Measurements from ENCODE around the gene PTGES2.
"Not testable (repeated sequence)": the region's sequence is repeated elsewhere in the genome, so short reads cannot be mapped to it uniquely, and the experiment has no call there.

Gene PTGES2

DNA sequence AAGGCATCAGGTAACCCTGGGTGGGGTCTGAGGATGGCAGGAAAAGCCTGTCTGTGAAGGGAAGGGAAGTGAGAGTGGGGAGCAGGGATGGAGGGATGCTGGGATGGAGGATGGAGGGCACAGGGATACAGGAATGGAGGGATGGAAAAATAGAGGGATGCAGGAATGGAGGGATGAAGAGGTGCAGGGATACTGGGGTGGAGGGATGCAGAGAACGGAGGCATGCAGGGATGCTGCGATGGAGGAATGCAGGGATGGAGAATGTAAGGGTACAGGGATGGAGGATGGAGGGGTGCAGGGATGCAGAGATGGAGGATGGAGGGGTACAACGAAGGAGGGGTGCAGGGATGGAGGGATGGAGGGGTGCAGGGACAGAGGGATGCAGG is 9.1 kb downstream of the PTGES2 start:
- DNase-seq, result no peak

- peak; percentile 98 for DNase-seq
Measured at GRCh38 chr9:128117613-128118471, 9.7 kb downstream of the PTGES2 start.

DNA sequence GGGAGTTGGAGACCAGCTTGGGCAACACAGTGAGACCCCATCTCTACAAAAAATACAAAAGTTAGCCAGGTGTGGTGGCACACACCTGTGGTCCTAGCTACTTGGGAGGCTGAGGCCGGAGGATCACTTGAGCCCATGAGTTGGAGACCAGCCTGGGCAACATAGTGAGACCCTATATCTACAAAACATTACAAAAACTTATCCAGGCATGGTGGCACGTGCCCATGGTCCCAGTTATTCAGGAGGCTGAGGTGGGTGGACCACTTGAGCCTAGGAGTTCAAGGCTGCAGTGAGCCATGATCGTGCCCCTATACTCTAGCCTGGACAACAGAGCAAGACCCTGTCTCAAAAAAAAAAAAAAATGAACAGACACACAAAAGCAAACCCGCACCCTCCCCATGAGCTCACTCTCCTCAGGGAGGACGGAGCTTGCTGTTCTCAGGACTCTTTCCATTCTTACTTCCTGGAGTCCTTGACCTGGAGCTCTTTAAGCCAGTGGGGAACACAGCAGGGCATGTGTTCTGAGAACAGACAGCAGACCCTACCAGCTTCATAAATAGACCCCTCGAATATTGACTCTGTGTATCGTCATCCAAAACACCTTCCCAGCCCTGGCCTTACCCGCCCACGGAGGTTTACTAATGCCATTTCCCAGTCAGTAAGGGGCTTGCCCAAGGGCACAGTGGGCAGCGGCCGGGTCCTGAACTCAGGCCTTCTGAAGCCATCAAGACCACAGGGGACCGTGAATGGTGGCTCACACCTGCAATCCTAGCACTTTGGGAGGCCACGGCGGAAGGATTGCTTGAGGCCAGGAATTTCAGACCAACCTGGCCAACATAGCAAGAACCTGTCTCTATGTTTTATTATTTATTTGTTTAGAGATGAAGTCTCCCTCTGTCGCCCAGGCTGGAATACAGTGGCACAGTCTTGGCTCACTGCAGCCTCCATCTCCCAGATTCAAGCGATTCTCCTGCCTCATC is 11.1 kb downstream of the PTGES2 start:
- DNase-seq, result no peak

DNA sequence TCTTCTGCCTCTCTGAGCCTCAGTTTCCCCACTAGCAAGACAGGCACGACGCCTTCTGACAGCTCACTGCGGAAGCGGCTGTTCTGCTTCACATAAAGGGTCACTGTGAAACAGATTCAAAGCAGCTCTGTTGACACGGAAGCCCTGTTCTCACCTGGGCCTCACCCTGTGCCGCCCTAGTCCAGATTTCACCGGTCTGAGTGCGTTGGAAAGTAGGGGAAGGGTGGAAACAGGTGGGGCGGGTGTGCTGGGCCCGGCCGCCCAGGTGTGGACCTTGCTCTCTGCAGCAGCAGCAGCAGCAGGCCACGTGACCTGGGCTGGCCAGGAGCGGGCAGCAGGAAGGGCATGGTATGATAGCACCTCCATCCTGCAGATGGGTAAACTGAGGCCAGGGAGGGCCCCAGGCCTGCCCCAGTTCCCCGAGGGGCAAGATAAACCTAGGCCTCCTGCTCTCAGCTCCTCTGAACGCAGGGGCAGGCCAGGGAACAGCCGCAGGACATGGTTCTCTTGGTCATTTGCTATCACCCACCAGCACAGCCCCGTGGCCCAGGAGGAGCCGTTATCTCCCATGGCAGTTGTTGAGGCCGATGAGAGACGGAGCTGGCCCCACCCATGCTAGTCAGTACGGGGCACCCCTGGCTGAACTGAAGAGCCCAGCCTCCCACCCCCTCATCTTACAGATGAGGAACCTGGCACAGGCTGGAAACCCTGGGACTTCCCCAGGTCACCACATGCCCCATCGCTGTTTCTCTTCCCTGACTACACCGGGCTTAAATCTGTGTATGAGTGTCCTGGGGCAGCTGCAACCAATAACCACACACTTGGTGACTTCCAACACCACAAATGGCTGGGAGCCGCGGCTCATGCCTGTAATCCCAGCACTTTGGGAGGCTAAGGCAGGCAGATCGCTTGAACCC is 12.1 kb downstream of the PTGES2 start:
- no peak for DNase-seq

- DNase-seq, result no peak
Measured at GRCh38 chr9:128114326-128115186, 13.0 kb downstream of the PTGES2 start.

DNA sequence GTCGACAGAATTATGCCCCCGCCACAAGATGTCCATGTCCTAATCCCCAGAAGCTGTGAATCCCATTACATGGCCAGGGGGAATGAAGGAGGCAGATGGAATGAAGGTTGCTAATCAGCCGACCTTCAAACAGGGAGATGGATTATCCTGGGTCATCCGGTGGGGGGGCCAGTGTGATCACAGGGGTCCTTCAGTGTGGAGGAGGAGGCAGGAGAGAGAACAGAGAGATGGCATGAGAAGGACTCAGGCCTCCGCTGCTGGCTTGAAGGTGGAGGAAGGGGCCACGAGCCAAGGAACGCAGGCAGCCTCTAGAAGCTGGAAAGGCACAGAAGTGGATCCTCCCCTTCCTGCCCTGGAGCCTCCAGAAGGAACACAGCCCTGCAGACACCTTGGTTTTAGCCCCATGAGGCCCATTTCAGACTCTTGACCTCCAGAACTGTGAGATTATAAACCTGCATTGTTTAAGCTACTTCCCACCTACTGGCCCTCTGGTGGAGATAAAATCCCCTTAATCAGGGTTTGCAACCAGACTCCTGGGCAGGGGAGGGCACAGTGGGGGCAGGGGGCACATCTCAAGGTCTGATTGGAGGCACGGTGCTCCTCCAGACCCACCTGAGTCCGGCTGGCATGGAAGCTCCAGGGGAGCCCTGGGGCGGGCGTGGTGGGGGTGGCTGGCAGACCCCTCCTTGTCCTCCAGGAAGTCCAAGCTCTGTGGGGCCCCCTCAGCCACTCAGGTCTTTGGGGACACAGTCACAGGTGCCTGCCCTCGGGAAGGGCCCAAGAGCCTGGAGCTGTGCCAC is 13.8 kb downstream of the PTGES2 start:
- no peak for DNase-seq

DNA sequence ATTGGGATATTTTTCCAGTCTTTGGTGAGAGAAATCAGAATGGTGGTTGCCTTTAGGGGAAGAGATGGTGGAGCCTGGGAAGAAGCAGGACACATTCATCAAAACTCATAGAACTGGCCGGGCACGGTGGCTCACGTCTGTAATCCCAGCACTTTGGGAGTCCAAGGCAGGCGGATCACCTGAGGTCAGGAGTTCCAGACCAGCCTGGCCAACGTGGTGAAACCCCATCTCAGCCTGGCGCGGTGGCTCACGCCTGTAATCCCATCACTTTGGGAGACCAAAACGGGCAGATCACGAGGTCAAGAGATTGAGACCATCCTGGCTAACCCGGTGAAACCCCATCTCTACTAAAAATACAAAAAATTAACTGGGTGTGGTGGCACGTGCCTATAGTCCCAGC is 15.8 kb downstream of the PTGES2 start:
- not testable (repeated sequence) for DNase-seq

GRCh38 chr9:128109050-128109709 is 18.3 kb downstream of the PTGES2 start:
- no peak for DNase-seq

GRCh38 chr9:128108269-128109049 is 19.1 kb downstream of the PTGES2 start:
- DNase-seq, result no peak

DNA sequence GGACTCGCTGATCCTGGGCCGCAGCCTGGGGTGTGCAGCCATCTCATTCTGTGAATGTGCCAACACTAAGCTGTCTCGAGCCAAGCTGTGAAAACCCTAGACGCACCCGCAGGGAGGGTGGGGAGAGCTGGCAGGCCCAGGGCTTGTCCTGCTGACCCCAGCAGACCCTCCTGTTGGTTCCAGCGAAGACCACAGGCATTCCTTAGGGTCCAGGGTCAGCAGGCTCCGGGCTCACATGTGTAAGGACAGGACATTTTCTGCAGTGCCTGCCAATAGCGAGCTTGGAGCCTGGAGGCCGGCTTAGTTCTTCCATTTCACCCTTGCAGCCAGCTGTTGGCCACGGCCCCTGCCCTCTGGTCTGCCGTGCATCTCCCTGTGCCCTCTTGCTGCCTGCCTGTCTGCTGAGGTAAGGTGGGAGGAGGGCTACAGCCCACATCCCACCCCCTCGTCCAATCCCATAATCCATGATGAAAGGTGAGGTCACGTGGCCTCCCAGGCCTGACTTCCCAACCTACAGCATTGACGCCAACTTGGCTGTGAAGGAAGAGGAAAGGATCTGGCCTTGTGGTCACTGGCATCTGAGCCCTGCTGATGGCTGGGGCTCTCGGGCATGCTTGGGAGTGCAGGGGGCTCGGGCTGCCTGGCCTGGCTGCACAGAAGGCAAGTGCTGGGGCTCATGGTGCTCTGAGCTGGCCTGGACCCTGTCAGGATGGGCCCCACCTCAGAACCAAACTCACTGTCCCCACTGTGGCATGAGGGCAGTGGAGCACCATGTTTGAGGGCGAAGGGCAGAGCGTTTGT is 19.9 kb downstream of the PTGES2 start:
- DNase-seq, result no peak

- no peak for DNase-seq
Measured at GRCh38 chr9:128106940-128107467, 20.5 kb downstream of the PTGES2 start.

- no peak for DNase-seq
Measured at GRCh38 chr9:128106181-128106939, 21.2 kb downstream of the PTGES2 start.

DNA sequence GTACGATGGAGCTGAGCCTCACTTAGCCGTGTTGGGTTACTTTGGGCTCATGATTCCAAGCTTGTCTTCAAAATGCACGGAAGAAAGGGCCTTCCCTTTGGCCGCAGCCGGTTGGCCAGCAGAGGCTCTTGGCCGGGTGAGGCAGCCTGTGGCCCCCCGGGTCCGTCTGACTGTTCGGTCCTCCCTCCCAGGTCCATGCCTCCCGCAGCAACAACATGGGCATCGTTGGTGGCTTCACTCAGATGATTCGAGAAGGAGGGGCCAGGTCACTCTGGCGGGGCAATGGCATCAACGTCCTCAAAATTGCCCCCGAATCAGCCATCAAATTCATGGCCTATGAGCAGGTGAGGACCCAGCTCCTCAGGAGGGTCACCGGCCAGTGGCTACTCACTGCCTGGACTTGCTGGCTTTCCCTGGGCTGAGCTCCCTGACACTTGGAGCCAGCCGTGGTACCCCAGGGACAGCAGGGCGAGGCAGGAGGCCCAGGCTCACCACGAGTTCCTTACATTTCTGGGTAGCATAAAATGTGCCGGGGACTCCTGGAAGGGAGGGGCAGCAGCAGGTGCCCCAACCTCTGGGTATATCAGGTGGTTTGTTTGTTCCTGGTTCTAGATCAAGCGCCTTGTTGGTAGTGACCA is 21.9 kb downstream of the PTGES2 start:
- DNase-seq, result no peak

- DNase-seq, result no peak
Measured at GRCh38 chr9:128104171-128104618, 23.3 kb downstream of the PTGES2 start.

GRCh38 chr9:128103589-128103962 is 24.0 kb downstream of the PTGES2 start:
- peak; percentile 39 for DNase-seq

- no peak for DNase-seq
Measured at GRCh38 chr9:128102861-128103588, 24.5 kb downstream of the PTGES2 start.

All from stimulated activated CD4-positive, alpha-beta T cell treated with anti-CD3 and anti-CD28 coated beads, Interleukin-4, amount 100 ng/mL, for 24 hours (primary cell).